HG03565 (cell line): ENCODE measurements around the gene PAM16.
A peak's percentile ranks its signal among the peaks of the same experiment; 100 is the strongest.

ENCODE experiments used
- ATAC-seq: cut with Tn5 transposase; IDR thresholded peaks from one replicate; pipeline ENCODE4 v1.9.1; 2021; ENCODE audit warnings: mild to moderate bottlenecking, moderate library complexity; ENCODE audit not compliant: unreplicated experiment

Gene PAM16

DNA sequence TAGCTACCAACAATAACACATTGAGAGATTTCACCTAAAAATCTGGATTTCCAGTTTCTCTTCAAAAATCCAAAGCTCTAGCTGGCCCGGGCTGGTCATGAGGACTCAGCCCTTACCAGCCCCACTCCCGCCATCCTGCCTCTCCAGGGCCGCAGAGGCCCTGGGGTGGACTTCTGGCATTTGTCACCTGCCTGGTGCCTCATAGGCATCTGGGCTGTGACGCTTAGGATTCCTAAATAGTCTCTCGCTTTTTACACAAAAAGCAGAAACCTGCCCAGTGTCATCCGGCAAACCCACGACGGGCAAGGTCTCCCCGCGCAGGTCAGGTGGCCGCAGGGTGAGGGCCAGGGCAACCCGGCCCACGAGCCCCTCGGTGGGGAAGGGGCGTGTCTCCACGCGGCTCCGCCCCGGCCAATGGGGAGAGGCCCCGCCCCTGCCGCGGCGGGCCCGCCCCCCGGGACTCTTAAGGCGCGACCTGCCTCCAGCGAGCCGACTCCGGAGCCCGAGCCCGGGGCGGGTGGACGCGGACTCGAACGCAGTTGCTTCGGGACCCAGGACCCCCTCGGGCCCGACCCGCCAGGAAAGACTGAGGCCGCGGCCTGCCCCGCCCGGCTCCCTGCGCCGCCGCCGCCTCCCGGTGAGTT, 20.4 kb upstream of the PAM16 start, which contains the start of gene VASN:
VASN (plus strand) TSS at position 492 of the 644 bp plus-strand sequence. CDS start 9,030 bp downstream, outside the sequence.
- ATAC-seq = no peak

DNA sequence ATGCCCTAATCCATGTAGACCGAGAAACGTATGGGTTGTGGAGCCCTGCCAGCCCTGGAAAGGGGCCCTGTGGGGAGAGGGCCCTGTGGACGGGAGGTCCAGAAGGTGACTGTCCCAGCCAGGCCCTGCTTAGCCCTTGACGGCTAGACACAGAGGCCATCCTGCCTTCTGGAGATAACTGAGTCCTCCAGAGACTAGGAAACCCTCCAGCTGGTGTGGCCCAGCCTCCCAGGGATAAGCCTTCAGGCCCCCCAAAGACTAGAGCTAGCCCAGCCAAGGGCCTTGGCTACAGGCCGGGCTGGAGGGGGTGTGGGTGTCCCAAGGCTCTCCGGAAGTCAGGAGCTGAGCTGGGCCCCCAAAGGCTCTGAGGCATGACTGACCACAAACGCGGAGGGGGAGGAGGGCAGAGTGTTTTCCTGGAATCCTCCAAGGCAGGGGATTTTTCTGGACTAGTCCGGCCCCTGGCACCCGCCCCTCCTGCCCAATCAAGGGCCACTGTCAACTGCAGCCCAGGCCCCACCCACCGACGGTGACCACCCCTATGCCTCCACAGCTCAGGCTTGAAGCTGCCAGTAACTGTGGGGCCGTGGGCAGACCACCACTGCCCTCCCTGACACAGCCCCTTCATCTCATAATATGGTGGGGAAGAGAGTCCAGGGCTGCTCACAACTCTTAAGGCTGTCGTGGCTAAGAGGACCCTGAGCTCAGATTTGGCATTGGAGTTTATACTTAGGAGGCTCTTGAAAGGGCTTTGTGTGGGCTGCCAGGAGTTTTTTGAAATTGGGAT, 19.6 kb upstream of the PAM16 start:
- ATAC-seq = no peak

DNA sequence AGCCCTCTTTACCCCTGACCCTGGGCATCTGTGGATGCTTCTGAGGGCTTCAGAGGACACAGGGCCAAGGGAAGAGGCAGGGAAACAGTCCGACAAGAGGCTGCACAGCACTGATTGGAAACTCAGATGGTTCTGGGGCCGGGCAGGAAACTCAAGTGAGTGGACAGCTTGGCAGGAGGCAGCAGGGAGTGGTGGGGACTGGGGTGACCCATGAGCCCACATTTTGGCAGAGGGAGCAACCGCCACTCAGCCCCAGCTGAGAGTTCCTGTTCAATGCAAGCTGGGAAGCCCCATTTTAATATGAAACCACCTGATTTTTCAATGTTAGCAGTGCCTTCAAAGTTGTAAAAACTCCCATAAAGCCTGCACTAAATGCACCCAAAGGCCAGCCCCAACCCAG, 19.0 kb upstream of the PAM16 start:
- ATAC-seq = no peak

DNA sequence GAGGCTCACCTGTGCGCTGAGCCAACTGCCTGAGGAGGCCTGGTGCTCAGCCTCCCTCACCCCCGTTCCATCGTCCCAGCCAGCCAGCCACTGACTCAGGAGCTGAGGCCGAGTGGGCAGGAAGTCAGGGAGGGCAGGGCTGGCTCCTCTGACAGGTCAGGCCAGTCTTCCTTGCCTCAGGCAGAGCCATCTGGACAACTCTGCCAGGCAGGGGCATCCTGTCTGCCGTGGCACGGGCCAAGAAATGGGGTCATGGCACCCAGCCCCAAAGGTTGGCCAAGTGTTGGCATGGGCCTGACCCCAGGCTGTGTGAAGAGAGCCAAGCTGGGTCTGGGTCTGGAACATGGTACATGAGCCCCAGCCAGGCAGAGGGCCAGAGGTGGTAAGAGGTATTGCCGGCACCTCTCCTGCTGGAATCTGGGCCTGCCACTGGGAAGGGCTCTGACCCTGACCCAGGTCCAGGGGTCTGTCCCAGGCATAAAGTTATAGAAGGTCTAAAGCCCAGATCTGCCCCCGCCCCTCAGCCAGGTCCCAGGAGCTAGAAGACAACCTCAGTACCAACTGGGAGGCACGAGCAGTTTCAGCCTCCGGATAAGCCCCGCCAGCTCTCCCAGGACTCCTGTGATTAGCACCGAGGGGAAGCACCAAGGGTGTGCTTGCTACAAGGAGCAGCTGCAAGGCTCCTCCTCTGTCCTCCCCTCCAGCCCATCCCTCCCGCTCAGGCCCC, 18.0 kb upstream of the PAM16 start:
- ATAC-seq = no peak

DNA sequence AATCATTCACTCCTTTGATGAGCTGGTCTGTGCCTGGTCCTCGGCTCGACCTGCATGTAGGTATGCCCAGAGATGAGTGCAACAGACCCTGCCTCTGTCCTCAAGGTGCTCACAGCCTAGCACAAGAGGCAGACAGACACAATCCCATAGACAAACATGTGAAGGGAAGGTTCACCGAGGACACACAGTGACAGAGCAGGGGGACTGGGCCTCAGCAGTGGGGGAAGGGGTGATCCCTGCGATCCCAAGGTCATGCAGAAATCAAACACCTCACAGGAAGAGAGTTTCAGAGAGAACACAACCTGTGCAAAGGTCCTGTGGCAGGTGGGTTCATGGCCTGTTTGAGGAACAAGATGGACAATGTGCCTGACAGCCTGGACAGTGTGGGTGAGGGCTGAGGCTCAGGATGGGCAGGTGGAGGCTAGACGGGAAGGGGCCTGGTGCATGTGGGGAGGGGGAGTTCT, 16.3 kb upstream of the PAM16 start:
- no peak for ATAC-seq

DNA sequence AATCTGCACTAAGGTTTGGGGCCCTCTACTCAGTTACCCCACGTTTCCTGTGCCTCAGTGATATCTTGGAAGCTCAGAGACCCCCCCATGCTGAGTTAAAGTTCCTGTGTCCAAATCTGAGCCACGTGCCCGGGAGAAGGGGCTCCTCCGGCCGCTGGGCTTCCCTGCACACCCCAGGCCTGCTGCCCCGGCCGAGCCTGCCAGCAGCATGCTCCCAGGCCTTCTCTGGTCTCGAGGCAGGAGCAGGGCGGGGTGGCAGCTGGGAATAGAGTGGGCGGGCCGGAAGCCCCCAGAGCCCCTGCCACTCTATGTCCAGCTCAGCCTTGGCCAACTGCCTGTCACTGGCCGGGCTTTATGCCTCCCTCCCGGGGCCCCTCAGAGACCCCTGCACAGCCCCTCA, 14.9 kb upstream of the PAM16 start:
- ATAC-seq = no peak

DNA sequence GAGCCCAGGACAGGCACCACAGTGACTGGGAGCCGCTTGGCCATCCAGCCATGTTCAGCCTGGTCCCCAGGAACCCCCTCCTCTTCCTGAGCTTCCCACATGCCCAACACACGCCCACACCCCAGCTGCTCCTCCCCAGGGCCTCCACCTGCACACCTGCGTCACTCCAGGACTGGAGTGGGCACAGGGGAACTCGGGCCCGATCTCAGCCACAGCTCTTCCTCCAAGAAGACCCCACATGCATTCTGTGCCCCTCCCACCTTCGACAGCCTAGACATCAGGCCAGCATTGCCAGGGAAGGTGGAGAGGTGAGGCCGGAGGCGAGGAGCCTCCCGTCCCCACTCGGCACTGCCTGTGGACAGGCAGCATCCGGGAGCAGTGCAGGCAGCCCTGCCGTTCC, 14.5 kb upstream of the PAM16 start:
- no peak for ATAC-seq

DNA sequence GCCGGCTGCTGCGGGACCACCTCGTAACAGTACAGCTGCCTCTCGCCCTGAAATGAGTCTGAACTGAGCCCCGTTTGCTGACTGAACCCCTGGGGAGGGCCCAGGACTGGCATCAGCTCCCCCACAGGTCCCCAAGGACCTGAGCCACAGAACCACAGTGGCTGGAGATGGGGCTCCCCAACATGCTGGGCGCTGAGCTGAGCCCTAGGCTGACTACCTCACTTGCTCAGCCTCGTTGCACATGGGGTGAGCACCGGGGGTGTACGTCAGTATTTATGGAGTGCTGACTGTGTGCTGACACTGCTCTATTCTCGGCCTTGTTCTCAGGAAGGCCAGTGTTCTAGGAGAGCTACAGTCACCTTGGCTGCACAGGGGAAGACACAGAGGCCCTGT, 13.9 kb upstream of the PAM16 start:
- peak; percentile 69 for ATAC-seq

DNA sequence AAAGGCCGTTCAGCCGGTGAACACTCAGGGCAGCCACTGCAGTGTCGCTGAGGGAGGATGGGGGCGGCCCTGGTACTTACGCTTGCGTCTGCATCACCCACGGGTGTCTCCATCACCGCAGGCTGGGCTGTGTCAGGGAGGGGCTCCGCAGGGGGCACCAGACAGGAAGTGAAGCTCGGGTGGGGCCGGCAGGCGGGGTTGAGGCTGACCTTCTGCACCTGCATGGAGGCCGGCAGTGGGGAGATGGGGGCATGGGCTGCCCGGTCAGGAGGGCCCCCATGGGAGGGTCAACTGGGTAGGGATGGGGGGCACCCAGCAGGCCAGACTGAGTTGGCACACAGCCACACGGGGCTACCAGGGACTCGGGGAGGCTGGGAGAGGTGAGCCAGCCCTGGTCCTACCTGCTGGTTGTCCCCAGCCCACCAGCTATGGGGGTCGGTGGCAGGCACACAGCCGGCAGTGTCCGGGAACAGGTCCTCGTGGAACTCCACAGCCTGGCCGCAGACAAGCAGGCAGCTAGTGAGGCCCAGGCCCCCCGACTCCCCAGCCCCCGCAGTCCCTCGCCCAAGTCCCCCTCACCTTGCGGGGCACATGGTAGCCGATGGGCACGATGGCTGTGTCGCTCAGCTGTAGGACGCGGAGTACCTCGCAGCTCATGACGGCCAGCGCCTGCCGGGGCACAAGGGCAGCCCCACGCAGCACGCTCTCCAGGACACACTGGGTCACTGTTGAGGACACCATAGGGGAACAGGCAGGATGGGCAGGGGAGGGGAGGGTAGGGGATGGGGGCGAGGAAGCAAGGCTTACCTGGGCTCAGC, 13.3 kb upstream of the PAM16 start:
- ATAC-seq = no peak

DNA sequence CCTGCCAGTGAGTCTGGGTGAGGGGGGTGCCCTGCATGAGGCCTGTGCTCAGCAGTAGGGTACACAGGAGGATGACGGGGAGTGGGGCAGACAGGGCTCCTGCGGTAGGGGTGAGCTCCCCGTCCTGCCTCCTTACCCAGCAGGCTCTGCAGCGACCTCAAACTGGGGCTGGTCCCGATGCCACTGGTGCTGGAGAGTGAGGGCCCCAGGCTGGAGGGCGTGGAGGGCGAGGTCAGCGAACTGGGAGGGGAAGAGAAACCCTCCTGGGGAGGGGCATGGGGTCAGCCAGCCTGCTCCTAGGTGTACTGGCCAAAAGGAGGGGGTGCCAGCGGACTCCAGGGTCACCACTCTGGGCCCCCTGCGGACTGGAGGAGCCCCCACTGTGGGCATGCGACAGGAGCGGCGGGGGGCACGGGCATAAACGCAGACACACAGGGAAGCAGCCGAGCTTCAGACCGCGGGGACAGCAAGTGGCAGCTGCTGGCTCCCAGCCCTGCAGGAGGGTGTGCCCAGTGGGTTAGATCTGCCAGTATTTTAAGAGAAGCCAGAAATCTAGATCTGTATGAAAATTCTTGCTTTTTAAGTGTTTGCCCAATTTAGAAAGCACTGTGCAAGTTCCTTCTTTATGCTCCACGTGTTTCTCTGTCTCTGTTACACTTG, 11.5 kb upstream of the PAM16 start:
- ATAC-seq = no peak

DNA sequence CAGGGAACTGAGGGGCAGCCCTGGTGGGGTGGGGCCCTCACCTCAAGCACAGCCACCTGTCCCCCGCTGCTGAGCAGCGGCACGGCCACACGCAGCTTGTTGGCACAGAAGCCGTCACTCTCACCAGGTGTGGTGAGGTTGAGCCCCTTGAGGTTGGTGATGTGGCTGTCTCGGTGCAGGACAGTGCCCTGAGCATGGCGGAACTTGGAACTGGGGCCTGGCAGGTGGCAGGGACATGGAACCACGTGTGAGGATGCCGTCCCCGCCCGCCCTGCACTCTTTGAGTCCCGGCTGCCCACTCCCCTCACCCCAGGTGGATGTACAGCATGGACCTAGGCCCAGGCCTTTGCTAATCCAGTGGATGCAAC, 10.8 kb upstream of the PAM16 start:
- ATAC-seq = no peak

DNA sequence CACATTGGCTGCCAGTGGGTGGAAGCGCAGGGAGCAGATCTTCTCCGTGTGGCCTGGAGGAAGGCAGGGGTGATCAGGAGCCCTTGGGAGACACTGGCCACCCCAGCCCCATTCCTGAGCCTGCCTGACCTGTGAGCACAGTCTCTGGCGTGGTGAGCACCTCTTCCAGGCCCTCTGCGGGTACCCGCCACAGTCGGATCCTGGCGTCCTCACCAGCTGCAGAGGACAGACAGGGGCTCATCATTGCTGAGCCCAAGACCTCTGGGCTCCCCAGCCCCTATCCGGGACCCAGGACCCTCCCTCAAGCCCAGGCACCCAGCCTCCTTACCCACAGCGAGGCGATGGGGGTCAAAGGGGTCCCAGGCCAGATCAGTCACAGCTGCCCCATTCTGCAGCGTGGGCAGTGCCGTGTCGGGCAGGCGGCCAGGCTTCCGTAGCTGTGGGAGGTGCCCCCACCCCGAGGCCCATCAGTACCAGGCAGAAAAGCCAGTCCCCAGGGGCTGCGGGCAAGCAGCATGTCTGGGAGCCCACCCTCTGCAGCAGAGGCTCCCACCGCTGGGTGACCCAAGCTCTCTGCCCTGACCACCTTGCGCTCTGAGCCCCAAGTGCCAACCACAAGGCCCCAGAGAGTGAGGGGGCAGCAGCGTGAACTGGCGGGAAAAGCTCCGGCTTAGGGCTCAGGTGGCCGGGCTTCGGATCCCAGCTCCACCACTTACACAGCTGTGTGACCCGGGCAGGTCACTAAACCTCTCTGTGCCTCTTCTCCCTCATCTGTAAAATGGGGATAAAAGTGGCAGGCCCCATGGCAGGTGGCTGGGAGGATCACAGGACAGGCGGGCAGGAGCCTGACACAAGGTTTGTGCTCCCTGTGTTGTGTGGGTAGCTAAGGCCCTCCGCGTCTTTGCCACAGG, 10.2 kb upstream of the PAM16 start:
- no peak for ATAC-seq

DNA sequence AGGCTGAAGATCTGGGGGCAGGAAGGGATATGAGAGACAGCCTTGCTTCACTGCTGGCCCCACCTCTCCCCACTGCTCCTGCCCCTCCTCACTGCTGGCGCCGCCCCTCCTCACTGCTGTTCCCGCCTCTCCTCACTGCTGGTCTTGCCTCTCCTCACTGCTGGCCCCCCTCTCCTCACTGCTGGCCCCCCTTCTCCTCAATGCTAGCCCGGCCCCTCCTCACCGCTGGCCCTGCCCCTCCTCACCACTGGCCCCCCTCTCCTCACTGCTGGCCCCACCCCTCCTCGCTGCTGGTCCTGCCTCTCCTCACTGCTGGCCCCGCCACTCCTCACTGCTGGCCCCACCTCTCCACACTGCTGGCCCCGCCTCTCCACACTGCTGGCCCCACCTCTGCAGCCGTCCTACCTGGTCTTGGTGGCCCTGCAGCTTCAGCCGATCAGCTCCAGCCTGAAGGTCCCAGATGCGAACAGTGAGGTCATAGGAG, 9.5 kb upstream of the PAM16 start:
- no peak for ATAC-seq

DNA sequence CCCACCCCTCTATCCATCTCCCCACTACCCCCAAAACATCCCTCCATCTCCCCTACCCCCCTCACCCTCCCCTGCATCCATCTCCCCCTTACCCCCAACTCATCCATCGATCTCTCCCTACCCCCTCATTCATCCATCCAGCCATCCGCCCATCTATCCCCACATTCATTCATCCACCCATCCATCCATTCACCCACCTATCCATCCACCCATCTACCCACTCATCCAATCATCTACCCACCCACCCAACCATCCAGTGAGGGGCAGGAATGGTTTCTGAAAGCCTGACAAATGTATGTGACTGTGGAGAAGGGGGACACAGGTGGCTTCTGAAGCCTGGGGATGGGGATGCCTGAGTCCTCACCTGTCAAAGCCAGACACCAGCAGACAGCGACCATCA, 8.8 kb upstream of the PAM16 start:
- ATAC-seq = no peak

DNA sequence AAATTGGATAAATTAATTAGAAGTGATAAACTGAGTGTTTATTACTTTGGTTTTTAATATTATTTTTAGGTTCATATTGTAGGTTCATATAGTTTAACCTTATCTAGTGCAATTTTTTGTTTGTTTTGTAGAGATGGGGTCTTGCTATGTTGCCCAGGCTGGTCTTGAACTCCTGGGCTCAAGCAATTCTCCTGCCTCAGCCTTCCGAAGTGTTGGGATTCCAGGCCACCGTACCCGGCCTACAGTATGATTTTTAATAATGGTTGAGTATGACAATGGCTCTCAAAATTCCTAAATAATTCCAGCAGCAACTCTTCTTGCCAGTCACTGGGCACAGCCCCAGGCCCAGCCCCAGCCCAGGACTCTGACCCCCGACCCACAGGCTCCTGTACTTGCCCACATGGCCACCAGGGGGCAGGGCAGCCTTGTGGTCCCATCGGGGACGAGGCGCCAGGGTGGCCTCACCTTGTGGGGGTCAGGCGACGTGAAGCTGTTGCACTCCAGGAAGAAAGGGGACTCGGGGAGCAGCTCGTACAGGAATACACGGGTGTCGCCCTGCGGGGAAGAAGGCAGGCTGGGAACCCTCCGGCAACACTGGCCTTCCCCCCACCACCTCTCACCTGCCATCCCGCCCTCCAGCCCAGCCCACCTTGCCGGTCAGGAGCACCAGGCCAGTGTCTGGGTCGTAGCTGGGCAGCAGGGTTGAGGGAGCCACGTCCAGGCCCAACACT, 7.9 kb upstream of the PAM16 start:
- no peak for ATAC-seq

DNA sequence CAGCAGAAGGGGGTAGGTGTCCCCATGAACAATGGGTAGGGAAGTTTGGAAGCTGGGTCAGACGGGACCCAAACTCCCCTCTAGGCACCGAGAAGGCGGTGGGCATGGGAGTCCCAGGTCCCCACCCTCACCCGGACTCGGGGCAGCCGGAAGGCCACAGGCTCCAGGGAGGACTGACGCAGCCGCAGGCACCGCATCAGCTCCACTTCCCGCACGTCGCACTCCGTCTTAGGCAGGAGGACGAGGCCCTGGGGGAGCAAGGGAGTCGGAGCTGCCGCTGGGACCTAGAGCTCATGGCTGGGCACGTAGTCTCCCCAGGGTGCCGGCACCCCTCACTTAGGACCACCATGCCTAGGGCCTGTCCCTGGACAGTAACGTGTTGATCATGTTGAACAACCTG, 7.1 kb upstream of the PAM16 start:
- no peak for ATAC-seq

DNA sequence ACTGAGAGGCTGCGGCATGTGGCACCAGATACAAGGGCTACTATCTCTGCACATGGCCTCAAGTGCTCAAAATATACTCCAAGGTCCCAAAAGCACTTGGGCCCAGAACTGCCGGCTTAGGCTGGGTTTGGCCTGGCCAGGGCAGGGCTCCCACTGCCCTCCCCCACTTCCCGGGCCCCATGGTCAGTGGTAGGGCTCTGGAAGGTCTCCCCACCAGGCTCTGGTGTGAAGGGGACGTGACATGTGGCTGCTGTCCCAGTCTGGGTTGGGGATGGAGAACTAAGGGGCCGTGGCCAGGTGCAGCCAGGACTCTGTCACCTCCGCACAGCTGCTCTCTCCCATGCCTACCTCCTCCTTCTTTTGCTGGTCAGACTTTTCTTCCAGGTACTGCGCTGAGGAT, 5.7 kb upstream of the PAM16 start:
- no peak for ATAC-seq

DNA sequence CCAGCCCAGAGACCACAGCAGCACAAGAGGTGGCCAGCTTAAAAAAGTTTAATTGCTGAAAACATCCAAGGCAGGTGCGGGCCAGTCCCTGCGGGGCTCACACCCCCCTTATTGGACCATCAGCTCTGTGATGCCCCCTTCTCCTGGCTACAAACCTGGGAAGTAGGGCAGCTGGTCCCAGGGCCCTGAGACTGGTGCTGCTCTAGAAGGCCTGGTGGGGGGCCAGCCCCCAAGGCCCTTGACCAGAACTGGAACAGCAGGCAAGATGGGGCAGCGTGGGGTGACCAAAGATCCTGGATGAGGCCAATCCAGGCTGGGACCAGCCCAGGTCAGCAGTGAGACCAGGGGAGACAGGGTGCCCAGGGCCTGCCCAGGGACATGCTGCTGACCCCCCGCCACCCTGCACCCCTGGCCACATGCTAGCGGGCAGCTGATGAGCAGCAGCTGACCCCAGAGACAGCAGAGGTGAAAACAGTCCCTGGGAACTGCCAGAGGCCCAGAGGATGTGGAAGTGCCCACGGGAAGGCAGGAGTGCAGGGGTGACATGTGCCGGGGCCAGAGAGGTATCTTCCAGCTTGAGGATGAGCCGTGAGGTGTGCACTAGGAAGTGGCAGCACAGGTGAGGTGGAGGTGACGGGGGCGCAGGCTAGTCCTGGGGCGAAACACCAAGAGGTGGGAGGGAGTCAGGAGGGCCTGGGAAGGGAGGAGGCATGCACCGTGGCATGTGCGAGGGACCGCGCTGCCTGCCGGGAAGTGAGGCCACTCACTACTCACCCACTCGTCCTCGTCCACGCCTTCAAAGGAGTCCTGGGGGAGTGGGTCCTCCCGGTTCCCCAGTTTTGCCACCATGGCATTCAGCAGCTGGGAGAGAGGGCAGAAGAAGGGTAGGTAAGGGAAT, 3.6 kb upstream of the PAM16 start:
- no peak for ATAC-seq
